Measurements from ENCODE around the gene CFAP53. TPM values are rescaled to one million over a fixed set of nuclear protein-coding genes. Genes with fewer than 3 reads are reported as not detected.

CFAP53 gene
- total and polyA plus RNA-seq, 2 of the 13 experiments (the other 11 are each of a cell fraction or from before 2014, with no cell fraction given) = 0.05 to 0.07 TPM

- no peaks in the 10 kb centered on the region for H3K27me3 ChIP-seq (ENCODE audit: control insufficient read depth in 1 of 2, insufficient read depth in 2 of 2, low read length in 2 of 2)
- FAIRE-seq (peak; percentile 51), ATAC-seq (peak; percentile 88), DNase-seq (ENCODE audit: low spot score) (peak; percentile 45)
- no TSS peak for BruUV-seq (replicated peaks)
- no peaks in the 10 kb centered on the region for H4K20me1 ChIP-seq (ENCODE audit: insufficient read depth, low read length)
- peaks cover 16% of the 10 kb centered on the region for H3K9me3 ChIP-seq (ENCODE audit: low read length)
- TF ChIP-seq, protein P1, sequence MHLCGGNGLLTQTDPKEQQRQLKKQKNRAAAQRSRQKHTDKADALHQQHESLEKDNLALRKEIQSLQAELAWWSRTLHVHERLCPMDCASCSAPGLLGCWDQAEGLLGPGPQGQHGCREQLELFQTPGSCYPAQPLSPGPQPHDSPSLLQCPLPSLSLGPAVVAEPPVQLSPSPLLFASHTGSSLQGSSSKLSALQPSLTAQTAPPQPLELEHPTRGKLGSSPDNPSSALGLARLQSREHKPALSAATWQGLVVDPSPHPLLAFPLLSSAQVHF (CRISPR knock-in tag; IDR thresholded peaks at IDR 0.05) = no peak
- peak; percentile 70 for TF ChIP-seq CTCF (CRISPR knock-in tag; IDR thresholded peaks at IDR 0.05)
- no peak for TF ChIP-seq ZNF709 (CRISPR knock-in tag; IDR thresholded peaks at IDR 0.05)
- peak; percentile 80 for TF ChIP-seq SMC3 (IDR thresholded peaks at IDR 0.05; ENCODE audit: low read length)
- TF ChIP-seq STAG1 (CRISPR knock-in tag; IDR thresholded peaks at IDR 0.05) = peak; percentile 67
- peak; percentile 20; the same call in 1 of the 2 replicates for TF ChIP-seq SP4 (CRISPR knock-in tag; IDR thresholded peaks at IDR 0.05)
- TF ChIP-seq RAD21 (CRISPR knock-in tag; IDR thresholded peaks at IDR 0.05) = peak; percentile 28
- no peaks in the 10 kb centered on the region for H3K36me3 ChIP-seq (replicated peaks in 1 of 2; ENCODE audit: control insufficient read depth in 1 of 2, insufficient read depth in 2 of 2, low read length in 2 of 2)
- no peaks in the 10 kb centered on the region for H3K4me1 ChIP-seq (ENCODE audit: insufficient read depth, low read length)
- H3K4me3 ChIP-seq (replicated peaks in 1 of 3; ENCODE audit: insufficient read depth in 1 of 3, low read depth in 2 of 3, low read length in 3 of 3) = no peak overlapping the region
- no peaks in the 10 kb centered on the region for H3K79me2 ChIP-seq (ENCODE audit: insufficient read depth, low read length)
- CTCF ChIA-PET (ENCODE audit: low intra/inter-chr PET ratio, low total read pairs) = interaction anchor here (0.6 to 2.9 kb wide), 5 partner anchors 138 to 285 kb away, joined by 3 to 32 read pairs (median 3); no protein-coding TSS in a partner anchor
- intact Hi-C loops (cut with micrococcal nuclease; ENCODE audit: unreplicated experiment) (loop anchor here (1.0 kb wide), 2 partner anchors 139 to 211 kb away; no protein-coding TSS in a partner anchor), in situ Hi-C loops (cut with HindIII; ENCODE audit: extremely low pct_ligation_motif_present, low pct_unique_long_range_greater_than_20kb) (loop anchor here (5.0 to 10.0 kb wide), 2 partner anchors 136 to 209 kb away; no protein-coding TSS in a partner anchor)
- H3K27ac ChIP-seq (ENCODE audit: extremely low read length, insufficient read depth, low read length) = no peak overlapping the region
- H3K4me2 ChIP-seq (ENCODE audit: low read depth, low read length) = no peak overlapping the region
- 29% methylated on average over 4 of the region's 7 CpGs for WGBS (ENCODE audit: low lambda C conversion rate)
- H2AFZ ChIP-seq (ENCODE audit: low read length) = no peak overlapping the region
- H3K9ac ChIP-seq (ENCODE audit: insufficient read depth, low read depth, low read length) = no peak overlapping the region
- POLR2A ChIA-PET = no interaction called here
These were observed 47.7 kb downstream of the CFAP53 start for GRCh38 chr18:50218432-50219197.
